Activated T-helper 2 cell treated with anti-CD3 and anti-CD28 coated beads, Interferon-gamma antibody, Interleukin-2, Interleukin-4, amounts not matched to agents 10 μg/mL and 5 μg/mL and 100 μg/mL, durations not matched to agents 14 hours and 24 hours and 36 hours (primary cell): Measurements from ENCODE around the gene RFX1. TPM values are rescaled to one million over a fixed set of nuclear protein-coding genes. Genes with fewer than 3 reads are reported as not detected.
A peak's percentile ranks its signal among the peaks of the same experiment; 100 is the strongest.
"Not testable (repeated sequence)": the region's sequence is repeated elsewhere in the genome, so short reads cannot be mapped to it uniquely, and the experiment has no call there.

Source experiments
- DNase-seq: peaks from one replicate; pipeline ENCODE4 v3.0.0; 2021; ENCODE audit warnings: low spot score
- H3K27ac Mint-ChIP-seq: one replicate; pipeline ENCODE4 v1.8.0; 2021; ENCODE audit warnings: mixed read lengths
- H3K27me3 Mint-ChIP-seq: one replicate; pipeline ENCODE4 v1.8.0; 2021; ENCODE audit warnings: low read depth, mixed read lengths
- H3K36me3 Mint-ChIP-seq: one replicate; pipeline ENCODE4 v1.8.0; 2021; ENCODE audit warnings: low read depth, mixed read lengths
- H3K4me1 Mint-ChIP-seq: one replicate; pipeline ENCODE4 v1.8.0; 2021; ENCODE audit warnings: low read depth, mixed read lengths
- H3K4me3 Mint-ChIP-seq: one replicate; pipeline ENCODE4 v1.8.0; 2021; ENCODE audit warnings: low read depth, mild to moderate bottlenecking, moderate library complexity, mixed read lengths
- H3K9me3 Mint-ChIP-seq: one replicate; pipeline ENCODE4 v1.8.0; 2021; ENCODE audit warnings: mixed read lengths
- intact Hi-C: fragments of 100-400 bp; cut with micrococcal nuclease; formaldehyde crosslinking; loops from one replicate; pipeline ENCODE4 v1.15.1; 2023
- total RNA-seq: library from RNA; stranded (reverse); gene quantifications from 2 replicates; pipeline ENCODE4 v1.2.3, GENCODE V29; 2022

RFX1 gene
- total RNA-seq, 1 donor from 2014 or later = 15.7 TPM

- no peak overlapping the region for H3K27ac Mint-ChIP-seq
- H3K4me3 Mint-ChIP-seq = no peak overlapping the region
- no peak for DNase-seq
These were observed 16.3 kb upstream of the RFX1 start for GRCh38 chr19:14022469-14022868.

GRCh38 chr19:14021474-14021873 lies 15.4 kb upstream of the RFX1 start:
- Mint-ChIP-seq H3K27me3 (no peaks in the 10 kb centered on the region), H3K4me3 (no peak overlapping the region), H3K36me3 (no peaks in the 10 kb centered on the region), H3K9me3 (no peaks in the 10 kb centered on the region), H3K27ac (no peak overlapping the region), H3K4me1 (peaks cover 9% of the 10 kb centered on the region)
- intact Hi-C loops = no loop called here
- no peak for DNase-seq

More at GRCh38 chr19:14022469-14022868, 16.3 kb upstream of the RFX1 start:
- Mint-ChIP-seq H3K27me3 (no peaks in the 10 kb centered on the region), H3K9me3 (no peaks in the 10 kb centered on the region), H3K4me1 (peaks cover 9% of the 10 kb centered on the region), H3K36me3 (no peaks in the 10 kb centered on the region)
- intact Hi-C loops = no loop called here

- H3K9me3 Mint-ChIP-seq, H3K36me3 Mint-ChIP-seq, intact Hi-C loops, H3K4me3 Mint-ChIP-seq, H3K27ac Mint-ChIP-seq, DNase-seq, H3K27me3 Mint-ChIP-seq: not testable (repeated sequence)
- H3K4me1 Mint-ChIP-seq = peaks cover 11% of the 10 kb centered on the region
These were observed 13.6 kb upstream of the RFX1 start for GRCh38 chr19:14019739-14020138.

GRCh38 chr19:14019100-14019499 lies 13.0 kb upstream of the RFX1 start:
- H3K4me1 Mint-ChIP-seq = peaks cover 11% of the 10 kb centered on the region
- no peaks in the 10 kb centered on the region for H3K9me3 Mint-ChIP-seq
- H3K36me3 Mint-ChIP-seq = no peaks in the 10 kb centered on the region
- intact Hi-C loops = no loop called here
- no peak overlapping the region for H3K4me3 Mint-ChIP-seq
- H3K27me3 Mint-ChIP-seq = no peaks in the 10 kb centered on the region
- DNase-seq = no peak
- no peak overlapping the region for H3K27ac Mint-ChIP-seq

GRCh38 chr19:14015524-14016035 lies 9.5 kb upstream of the RFX1 start:
- intact Hi-C loops = no loop called here
- Mint-ChIP-seq H3K4me1 (peaks cover 6% of the 10 kb centered on the region), H3K36me3 (no peaks in the 10 kb centered on the region), H3K27ac (no peak overlapping the region), H3K4me3 (no peak overlapping the region), H3K9me3 (no peaks in the 10 kb centered on the region), H3K27me3 (peaks cover 4% of the 10 kb centered on the region)
- no peak for DNase-seq

GRCh38 chr19:14012378-14012915 lies 6.3 kb upstream of the RFX1 start:
- Mint-ChIP-seq H3K4me1 (peaks cover 3% of the 10 kb centered on the region), H3K36me3 (no peaks in the 10 kb centered on the region), H3K4me3 (no peak overlapping the region), H3K27ac (no peak overlapping the region), H3K9me3 (no peaks in the 10 kb centered on the region), H3K27me3 (peaks cover 4% of the 10 kb centered on the region)
- DNase-seq = no peak
- intact Hi-C loops = no loop called here

GRCh38 chr19:14006766-14007562 lies 844 bp upstream of the RFX1 start:
- DNase-seq = no peak
- H3K36me3 Mint-ChIP-seq = no peaks in the 10 kb centered on the region
- peak overlapping the region; percentile 94 for H3K27ac Mint-ChIP-seq
- H3K4me3 Mint-ChIP-seq = peak overlapping the region; percentile 84
- intact Hi-C loops = loop anchor here (1.0 to 5.0 kb wide), 3 partner anchors 21 to 127 kb away; partner anchors contain the start of gene MISP3
- no peaks in the 10 kb centered on the region for H3K9me3 Mint-ChIP-seq
- H3K27me3 Mint-ChIP-seq = no peaks in the 10 kb centered on the region
- peaks cover 31% of the 10 kb centered on the region for H3K4me1 Mint-ChIP-seq

- DNase-seq = peak; percentile 84
- H3K36me3 Mint-ChIP-seq = peaks cover 4% of the 10 kb centered on the region
- intact Hi-C loops = loop anchor here (1.0 to 5.0 kb wide), 4 partner anchors 19 to 125 kb away; partner anchors contain the start of genes DCAF15 and MISP3
- H3K4me3 Mint-ChIP-seq = peak overlapping the region; percentile 80
- H3K4me1 Mint-ChIP-seq = peaks cover 38% of the 10 kb centered on the region
- no peaks in the 10 kb centered on the region for H3K9me3 Mint-ChIP-seq
- H3K27me3 Mint-ChIP-seq = no peaks in the 10 kb centered on the region
- peak overlapping the region; percentile 90 for H3K27ac Mint-ChIP-seq
These were observed 603 bp downstream of the RFX1 start for GRCh38 chr19:14005349-14006084.

GRCh38 chr19:14004619-14005348 lies 1.3 kb downstream of the RFX1 start:
- DNase-seq = no peak
- H3K4me1 Mint-ChIP-seq = peaks cover 38% of the 10 kb centered on the region
- peaks cover 7% of the 10 kb centered on the region for H3K36me3 Mint-ChIP-seq
- H3K9me3 Mint-ChIP-seq = no peaks in the 10 kb centered on the region
- H3K27me3 Mint-ChIP-seq = no peaks in the 10 kb centered on the region
- intact Hi-C loops = loop anchor here (1.0 to 5.0 kb wide), 2 partner anchors 52 to 68 kb away; partner anchors contain the start of genes DCAF15 and MISP3
- H3K27ac Mint-ChIP-seq = peak overlapping the region; percentile 90
- peak overlapping the region; percentile 80 for H3K4me3 Mint-ChIP-seq

GRCh38 chr19:14003251-14004055 lies 2.7 kb downstream of the RFX1 start:
- peak overlapping the region; percentile 92 for H3K27ac Mint-ChIP-seq
- H3K27me3 Mint-ChIP-seq = no peaks in the 10 kb centered on the region
- H3K4me3 Mint-ChIP-seq = peak overlapping the region; percentile 55
- H3K36me3 Mint-ChIP-seq = peaks cover 18% of the 10 kb centered on the region
- intact Hi-C loops = no loop called here
- peaks cover 38% of the 10 kb centered on the region for H3K4me1 Mint-ChIP-seq
- DNase-seq = no peak
- H3K9me3 Mint-ChIP-seq = peaks cover 8% of the 10 kb centered on the region

GRCh38 chr19:14002571-14003250 lies 3.4 kb downstream of the RFX1 start:
- Mint-ChIP-seq H3K27me3 (no peaks in the 10 kb centered on the region), H3K4me1 (peaks cover 38% of the 10 kb centered on the region), H3K27ac (peak overlapping the region; percentile 92), H3K9me3 (peaks cover 8% of the 10 kb centered on the region), H3K4me3 (peak overlapping the region; percentile 55), H3K36me3 (peaks cover 25% of the 10 kb centered on the region)
- no peak for DNase-seq
- intact Hi-C loops = no loop called here
